ENCODE measurements around the gene DCAF6.

The DCAF6 gene

GRCh38 chr1:167968569-167968968 is 32.1 kb downstream of the DCAF6 start:
- DNase-seq: no peak

DNA sequence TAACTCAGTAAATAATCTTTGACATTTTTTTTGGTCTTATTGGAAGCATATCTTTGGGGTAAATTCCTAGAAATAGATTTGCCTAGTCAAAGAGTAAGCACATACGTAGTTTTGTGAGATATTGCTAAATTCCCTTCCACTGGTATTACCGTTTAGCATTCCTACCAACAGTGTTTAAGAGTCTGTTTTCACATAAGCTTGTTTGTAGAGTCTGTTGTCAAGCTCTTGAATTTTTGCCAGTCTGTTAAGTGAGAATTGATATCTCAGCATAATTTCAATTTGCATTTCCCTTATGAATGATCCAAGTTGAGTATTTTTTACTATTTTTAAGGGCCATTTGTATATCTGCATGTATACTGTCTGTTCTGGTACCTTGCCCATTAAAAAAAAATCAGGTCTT is 37.3 kb downstream of the DCAF6 start:
- no peak for DNase-seq

DNA sequence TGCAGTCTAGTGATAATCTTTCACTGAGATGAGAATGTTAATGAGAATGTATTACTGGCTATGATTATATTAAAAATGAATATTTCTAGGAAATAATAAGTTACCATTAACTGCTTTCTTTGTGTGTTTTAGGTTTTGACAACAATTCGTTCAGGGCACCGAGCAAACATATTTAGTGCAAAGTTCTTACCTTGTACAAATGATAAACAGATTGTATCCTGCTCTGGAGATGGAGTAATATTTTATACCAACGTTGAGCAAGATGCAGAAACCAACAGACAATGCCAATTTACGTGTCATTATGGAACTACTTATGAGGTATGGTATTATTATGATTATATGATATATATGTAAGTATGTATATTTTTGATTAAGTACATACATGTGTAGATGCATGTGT is 38.2 kb downstream of the DCAF6 start:
- DNase-seq: no peak

DNA sequence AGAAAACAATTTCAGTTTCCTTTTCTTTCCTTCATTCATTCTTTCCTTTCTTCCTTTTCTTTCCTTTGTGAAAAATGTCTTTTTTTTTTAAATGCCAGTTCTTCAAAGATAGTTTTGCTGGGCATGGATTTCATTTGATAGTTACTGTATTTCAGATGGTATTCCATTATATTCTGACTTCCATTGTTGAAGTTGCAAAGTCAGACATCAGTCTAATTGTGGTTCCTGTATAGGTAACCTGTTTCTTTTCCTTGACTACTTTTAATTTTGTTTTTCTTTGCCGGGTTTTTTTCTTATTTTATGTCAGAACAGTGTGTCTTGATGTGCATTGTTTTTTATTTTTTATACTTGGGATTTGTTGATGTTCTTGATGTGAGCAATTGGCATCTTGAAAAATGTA is 40.8 kb downstream of the DCAF6 start:
- no peak for DNase-seq

DNA sequence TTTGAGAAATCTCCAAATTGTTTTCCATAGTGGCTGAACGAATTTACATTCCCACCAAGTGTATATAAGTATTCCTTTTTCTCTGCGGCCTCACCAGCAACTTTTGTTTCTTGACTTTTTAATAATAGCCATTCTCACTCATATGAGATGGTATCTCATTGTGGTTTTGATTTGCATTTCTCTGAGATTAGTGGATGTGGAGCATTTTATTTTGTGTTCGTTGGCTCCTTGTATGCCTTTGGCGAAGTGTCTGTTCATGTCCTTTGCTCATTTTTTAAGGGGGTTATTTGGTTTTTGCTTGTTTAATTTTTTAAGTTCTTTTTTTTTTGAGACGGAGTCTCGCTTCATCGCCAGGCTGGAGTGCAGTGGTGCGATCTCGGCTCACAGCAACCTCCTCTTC is 45.5 kb downstream of the DCAF6 start:
- DNase-seq: no peak

- no peak for DNase-seq
These were observed 47.4 kb downstream of the DCAF6 start for GRCh38 chr1:167983797-167984420.

DNA sequence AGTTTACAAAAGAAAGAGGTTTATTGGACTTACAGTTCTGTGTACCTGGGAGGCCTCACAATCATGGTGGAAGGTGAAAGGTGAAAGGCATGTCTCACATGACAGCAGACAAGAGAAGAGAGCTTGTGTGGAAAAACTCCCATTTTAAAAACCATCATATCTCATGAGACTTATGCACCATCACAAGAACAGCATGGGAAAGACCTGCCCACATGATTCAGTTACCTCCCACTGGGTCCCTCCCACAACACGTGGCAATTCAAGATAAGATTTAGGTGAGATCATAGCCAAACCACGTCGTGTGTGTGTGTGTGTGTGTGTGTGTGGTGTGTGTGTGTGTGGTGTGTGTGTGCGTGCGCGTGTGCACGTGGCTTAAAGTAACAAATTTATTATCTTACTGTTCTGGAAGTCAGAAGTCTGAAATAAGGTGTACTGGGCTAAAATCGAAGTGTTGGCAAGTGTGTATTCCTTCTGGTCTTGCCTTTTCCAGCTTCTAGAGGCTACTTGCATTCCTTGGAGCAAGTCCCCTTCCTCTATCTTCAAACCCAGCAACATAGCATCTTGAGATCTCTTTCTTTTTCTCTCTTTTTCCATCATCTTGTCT is 48.5 kb downstream of the DCAF6 start:
- peak; percentile 84 for DNase-seq

DNA sequence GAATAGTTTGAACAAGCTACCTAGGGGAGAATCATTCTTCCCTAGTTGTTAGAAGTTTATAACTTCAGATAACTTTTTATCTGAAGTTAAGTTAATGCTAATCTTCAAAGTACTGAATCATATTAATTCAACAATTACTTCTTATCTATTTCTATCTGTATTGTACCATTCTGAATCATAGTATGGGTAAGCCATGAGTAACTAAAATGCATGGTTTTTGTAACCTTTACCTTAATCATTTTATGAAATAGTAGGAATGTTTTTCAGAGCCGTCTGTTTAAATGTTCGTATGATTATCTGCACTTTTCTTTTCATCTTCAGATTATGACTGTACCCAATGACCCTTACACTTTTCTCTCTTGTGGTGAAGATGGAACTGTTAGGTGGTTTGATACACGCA is 50.7 kb downstream of the DCAF6 start:
- DNase-seq: no peak

DNA sequence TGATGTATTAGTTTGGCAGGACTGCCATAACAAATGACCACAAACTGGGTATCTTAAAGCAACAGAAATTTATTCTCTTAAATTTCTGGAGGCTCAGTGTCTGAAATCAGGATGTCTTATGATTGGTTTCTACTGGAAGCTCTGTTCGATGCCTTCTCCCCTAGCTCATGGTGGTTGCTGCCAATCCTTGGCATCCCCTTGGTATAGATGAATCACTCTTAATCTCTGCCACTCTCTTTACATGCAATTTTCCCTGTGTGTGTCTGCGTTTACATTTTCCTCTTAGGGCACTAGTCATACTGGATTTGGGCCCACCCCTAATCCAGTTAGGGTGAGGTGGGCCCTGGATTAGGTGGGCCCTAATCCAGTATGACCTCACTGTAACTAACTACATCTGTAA is 55.1 kb downstream of the DCAF6 start:
- DNase-seq: no peak

DNA sequence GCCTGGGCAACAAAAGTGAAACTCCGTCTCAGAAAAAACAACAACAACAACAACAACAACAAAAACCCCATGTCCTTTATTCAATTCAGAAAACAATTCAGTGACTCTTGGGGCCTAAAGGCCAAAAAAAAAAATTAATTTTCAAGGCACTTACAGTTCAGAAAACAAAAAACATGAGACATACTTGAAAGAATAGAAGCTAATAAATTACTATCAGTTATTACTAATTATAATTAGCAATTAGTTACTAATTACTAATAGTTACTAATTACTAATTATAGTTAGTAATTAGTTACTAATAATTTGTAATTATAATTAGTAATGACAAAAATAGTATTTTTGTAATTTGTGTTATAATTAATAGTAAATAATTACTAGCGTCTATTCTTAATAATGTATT is 57.2 kb downstream of the DCAF6 start:
- DNase-seq: no peak

DNA sequence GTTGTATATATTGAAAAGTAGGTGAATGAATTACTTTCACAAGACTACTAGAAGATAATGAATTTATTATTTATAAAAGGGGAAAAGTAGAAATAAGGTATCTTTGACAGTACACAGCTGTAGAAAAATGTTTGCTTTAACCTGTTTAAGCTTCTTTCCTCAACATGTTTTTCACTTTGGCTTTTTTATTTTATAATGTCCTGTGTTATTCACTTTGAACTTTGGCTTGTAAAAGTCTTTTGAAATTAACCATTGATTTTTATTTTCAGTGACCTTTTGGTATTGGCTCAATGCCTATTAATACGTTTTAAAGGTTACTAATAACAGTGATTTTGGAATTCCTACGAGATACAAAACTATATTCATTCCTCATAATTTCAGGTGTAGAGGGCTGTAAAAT is 58.1 kb downstream of the DCAF6 start:
- DNase-seq: no peak

GRCh38 chr1:167995038-167995437 is 58.6 kb downstream of the DCAF6 start:
- DNase-seq: no peak

GRCh38 chr1:167996266-167996665 is 59.8 kb downstream of the DCAF6 start:
- no peak for DNase-seq

GRCh38 chr1:167997037-167997575 is 60.6 kb downstream of the DCAF6 start:
- DNase-seq: no peak

DNA sequence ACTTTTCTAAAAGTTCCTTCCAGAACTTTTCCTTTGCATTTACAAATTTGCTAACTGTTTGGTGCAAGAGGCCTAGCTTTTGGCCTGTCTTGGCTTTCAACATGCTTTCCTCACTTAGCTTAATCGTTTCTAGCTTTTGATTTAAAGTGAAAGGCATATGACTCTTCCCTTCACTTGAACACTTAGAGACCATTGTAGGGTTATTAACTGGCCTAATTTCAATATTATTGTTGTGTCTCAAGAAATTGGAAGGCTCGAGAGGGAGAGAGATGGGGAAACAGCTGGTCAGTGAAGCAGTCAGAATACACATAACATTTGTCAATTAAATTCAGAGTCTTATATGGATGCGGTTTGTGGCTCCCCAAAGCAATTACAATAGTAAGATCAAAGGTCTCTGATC is 63.4 kb downstream of the DCAF6 start:
- no peak for DNase-seq

- no peak for DNase-seq
These were observed 64.2 kb downstream of the DCAF6 start for GRCh38 chr1:168000656-168001055.

DNA sequence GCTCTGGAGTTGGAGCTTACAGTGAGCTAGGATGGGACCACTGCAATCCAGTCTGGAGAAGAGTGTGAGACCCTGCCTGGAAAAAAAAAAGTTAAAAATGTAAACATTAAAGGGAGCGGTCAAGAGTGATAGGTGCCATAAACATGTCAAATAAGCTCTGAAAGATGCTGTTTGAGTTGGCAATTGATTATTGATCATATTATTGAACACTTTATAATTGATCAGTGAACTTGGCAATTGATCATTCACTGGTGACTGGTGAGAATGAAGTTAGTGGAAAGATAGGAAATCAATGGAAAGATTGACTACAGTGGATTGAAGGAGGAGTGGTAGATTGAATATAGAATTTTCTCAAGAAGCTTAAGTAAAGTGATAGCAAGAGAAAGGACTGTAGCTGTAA is 64.7 kb downstream of the DCAF6 start:
- no peak for DNase-seq

GRCh38 chr1:168004531-168004930 is 68.0 kb downstream of the DCAF6 start:
- DNase-seq: peak; percentile 39

DNA sequence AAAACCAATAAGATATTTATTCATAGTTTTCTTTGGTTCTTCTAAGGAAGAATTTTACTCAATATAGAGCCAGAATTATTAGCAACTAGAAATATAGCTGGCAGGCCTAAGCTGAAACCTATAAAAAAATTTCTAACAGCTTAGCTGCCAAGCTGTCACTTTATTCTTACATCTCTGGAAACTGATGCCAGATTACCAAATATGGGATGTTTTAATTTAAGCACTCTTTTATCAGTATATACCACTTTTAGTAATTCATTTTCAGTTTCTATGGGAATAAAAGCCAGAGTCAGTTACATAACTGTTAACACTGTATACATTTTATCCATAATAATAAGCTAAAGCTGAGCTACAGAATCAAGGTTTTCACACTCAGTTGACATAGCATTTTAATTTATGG is 69.0 kb downstream of the DCAF6 start:
- DNase-seq: no peak

DNA sequence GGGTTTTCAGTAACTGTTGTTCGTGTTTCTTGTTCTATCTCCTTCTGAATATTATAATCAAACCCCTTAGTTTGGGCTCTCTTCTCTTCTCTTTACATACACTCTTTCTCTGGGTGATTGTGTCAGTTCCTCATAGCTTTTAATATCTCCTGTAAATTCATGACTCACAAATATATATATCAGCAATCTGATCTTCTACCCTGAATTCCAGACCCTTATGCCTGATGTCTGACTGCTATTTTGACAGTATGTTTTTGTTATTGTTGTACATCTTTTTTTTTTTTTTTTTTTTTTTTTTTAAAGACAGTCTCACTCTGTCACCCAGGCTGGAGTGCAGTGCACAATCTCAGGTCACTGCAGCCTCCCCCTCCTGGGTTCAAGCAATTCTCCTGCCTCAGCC is 71.2 kb downstream of the DCAF6 start:
- no peak for DNase-seq

DNA sequence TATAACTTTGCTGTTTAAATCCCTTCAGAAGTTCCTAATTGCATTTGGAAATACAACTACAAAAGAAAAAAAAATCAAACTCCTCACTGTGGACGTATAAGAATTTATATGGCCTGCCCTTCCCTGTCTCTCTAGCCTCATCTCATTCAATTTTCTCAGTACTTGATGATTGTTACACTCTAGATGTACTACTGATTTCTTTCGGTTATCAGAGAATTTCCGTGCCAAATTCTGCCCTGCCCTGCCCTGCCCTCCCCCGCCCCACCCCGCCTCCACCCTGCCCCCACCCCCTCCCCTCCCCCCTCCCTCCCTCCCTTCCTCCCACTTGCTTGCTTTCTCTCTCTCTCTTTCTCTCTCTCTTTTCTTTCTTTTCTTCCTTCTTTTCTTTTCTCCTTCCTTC is 72.1 kb downstream of the DCAF6 start:
- DNase-seq: peak; percentile 63

DNA sequence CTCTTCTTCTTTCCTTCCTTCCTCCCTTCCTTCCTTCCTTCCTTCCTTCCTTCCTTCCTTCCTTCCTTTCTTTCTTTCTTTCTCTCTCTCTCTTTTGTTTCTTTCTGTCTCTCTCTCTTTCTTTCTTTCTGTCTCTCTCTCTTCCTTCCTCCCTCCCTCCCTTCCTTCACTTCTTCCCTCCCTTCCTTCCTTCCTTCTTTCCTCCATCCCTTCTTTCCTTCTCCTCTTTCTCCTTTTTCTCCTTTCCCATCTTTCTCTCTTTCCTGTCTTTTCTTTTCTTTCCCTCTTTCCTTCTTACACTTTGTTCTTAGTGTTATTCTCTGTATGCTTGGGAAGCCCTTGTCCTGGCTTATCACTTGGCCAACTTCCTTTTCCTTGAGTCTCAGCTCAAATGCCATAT is 72.8 kb downstream of the DCAF6 start:
- no peak for DNase-seq

- DNase-seq: peak; percentile 21
These were observed 82.9 kb downstream of the DCAF6 start for GRCh38 chr1:168019407-168019806.

GRCh38 chr1:168031198-168031597 is 94.7 kb downstream of the DCAF6 start:
- no peak for DNase-seq

- DNase-seq: no peak
These were observed 95.1 kb downstream of the DCAF6 start for GRCh38 chr1:168031627-168032026.

Measured in hematopoietic multipotent progenitor cell treated with erythropoietin and hydrocortisone succinate and interleukin-3 and kit ligand, for 6 days (in vitro differentiated cells).